NCI-H187 (cell line): ENCODE results near the gene ELP4.
A peak's percentile ranks its signal among the peaks of the same experiment; 100 is the strongest.
"Not testable (repeated sequence)": the region's sequence is repeated elsewhere in the genome, so short reads cannot be mapped to it uniquely, and the experiment has no call there.

Source experiments
- DNase-seq, 2 experiments: peaks; one replicate each; lab custom pipeline; 2025; lab: John Stamatoyannopoulos, UW

Gene ELP4

GRCh38 chr11:31542862-31543261 lies 33.3 kb downstream of the ELP4 start:
- DNase-seq, result no peak

GRCh38 chr11:31555938-31556337 lies 46.4 kb downstream of the ELP4 start:
- no peak for DNase-seq

GRCh38 chr11:31558001-31558400 lies 48.4 kb downstream of the ELP4 start:
- no peak for DNase-seq

- DNase-seq, result no peak
These were observed 51.4 kb downstream of the ELP4 start for GRCh38 chr11:31560842-31561476.

- DNase-seq, result not testable (repeated sequence)
These were observed 55.0 kb downstream of the ELP4 start for GRCh38 chr11:31564517-31564916.

GRCh38 chr11:31574133-31574532 lies 64.6 kb downstream of the ELP4 start:
- DNase-seq, result not testable (repeated sequence)

GRCh38 chr11:31575764-31576163 lies 66.2 kb downstream of the ELP4 start:
- DNase-seq, result not testable (repeated sequence)

GRCh38 chr11:31579412-31579811 lies 69.8 kb downstream of the ELP4 start:
- DNase-seq, result not testable (repeated sequence)

GRCh38 chr11:31582697-31583096 lies 73.1 kb downstream of the ELP4 start:
- no peak for DNase-seq

- no peak for DNase-seq
These were observed 88.9 kb downstream of the ELP4 start for GRCh38 chr11:31598454-31598853.

- no peak for DNase-seq
These were observed 92.2 kb downstream of the ELP4 start for GRCh38 chr11:31601635-31602282.

- no peak for DNase-seq
These were observed 97.3 kb downstream of the ELP4 start for GRCh38 chr11:31606893-31607292.

GRCh38 chr11:31607914-31608313 lies 98.3 kb downstream of the ELP4 start:
- DNase-seq, result no peak

GRCh38 chr11:31608995-31609394 lies 99.4 kb downstream of the ELP4 start:
- no peak for DNase-seq

GRCh38 chr11:31610544-31610943 lies 101.0 kb downstream of the ELP4 start:
- DNase-seq, result no peak

GRCh38 chr11:31617246-31617645 lies 107.7 kb downstream of the ELP4 start:
- DNase-seq, result no peak

GRCh38 chr11:31619980-31620379 lies 110.4 kb downstream of the ELP4 start:
- no peak for DNase-seq

- no peak for DNase-seq
These were observed 110.9 kb downstream of the ELP4 start for GRCh38 chr11:31620434-31620833.

- no peak for DNase-seq
These were observed 116.3 kb downstream of the ELP4 start for GRCh38 chr11:31625868-31626267.

GRCh38 chr11:31628111-31628510 lies 118.5 kb downstream of the ELP4 start:
- DNase-seq, result no peak

GRCh38 chr11:31636983-31637382 lies 127.4 kb downstream of the ELP4 start:
- DNase-seq, result no peak

GRCh38 chr11:31640611-31641010 lies 131.0 kb downstream of the ELP4 start:
- no peak for DNase-seq

- peak; percentile 2 to 13 for DNase-seq
These were observed 132.0 kb downstream of the ELP4 start for GRCh38 chr11:31641477-31642062.

GRCh38 chr11:31643857-31644256 lies 134.3 kb downstream of the ELP4 start:
- DNase-seq, result no peak
